HG03457 (cell line): Measurements from ENCODE around the gene DSTN.

ENCODE experiments used
- ATAC-seq: cut with Tn5 transposase; IDR thresholded peaks from one replicate; pipeline ENCODE4 v1.9.1; 2021; ENCODE audit warnings: moderate number of reproducible peaks; ENCODE audit not compliant: unreplicated experiment

The DSTN gene

DNA sequence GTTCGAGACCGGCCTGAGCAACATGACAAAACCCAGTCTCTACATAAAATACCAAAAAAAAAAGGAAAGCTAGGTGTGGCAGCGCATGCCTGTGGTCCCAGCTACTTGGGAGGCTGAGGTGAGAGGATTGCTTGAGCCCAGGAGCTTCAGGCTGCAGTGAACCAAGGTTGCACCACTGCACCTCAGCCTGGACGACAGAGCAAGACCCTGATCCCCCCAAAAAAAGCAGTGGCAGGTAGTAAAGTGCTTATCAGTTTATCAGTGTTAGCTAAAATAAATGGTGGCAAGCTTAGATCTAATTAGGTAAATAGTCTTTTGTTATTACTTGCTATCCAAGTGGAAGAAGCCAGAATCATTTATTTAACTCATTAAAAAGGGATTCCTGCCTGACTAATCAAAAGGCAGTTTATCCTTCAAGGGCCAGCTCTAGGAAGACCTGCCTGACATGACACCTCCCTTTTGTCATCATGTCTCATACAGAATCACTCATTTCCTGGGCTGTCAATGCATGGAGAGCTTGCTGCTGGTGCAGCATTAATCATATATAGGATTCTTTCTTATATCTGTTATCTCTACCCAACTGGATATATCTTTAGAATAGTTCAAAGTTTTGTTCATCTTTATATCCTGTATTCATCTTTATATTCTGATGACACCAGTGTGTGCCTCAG, 9.6 kb downstream of the DSTN start:
- ATAC-seq, result no peak

DNA sequence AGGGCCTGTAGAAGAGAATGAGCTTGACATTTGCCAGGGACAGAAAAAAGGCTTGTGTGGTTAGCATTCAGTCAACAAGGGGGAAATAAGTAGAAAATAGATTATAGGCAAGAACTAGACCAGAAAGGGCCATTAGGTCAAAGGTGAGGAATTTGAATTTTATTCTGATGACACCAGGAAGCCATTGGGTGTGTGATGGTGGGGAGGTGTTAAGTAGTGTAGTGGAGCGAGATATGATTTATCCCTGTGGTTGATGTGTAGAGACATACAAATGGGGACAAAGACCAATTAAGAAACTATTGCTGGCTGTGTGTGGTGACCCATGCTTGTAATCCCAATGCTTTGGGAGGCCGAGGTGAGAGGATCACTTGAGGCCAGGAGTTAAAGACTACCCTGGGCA, 11.0 kb downstream of the DSTN start:
- no peak for ATAC-seq

- ATAC-seq, result no peak
Measured at GRCh38 chr20:17583126-17583525, 13.3 kb downstream of the DSTN start.

DNA sequence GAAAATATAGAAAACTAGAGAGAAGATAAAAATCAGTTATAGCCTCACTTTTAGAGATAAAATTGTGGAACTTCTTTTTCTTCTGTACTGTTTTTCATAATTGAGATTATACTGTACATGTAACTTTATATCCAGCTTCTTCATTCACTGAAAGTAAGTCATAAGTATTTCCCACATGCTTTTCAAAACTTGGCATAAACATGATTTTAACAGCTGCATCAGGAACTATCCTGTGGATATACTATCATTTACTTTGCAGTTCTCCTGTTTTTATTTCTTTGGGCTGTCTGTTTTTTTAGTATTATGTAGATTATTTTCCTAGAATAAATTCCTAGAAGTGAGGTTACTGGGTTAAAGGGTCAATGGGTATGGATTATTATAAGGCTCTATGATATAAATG, 14.8 kb downstream of the DSTN start:
- ATAC-seq, result no peak

GRCh38 chr20:17586250-17586649, 16.4 kb downstream of the DSTN start:
- ATAC-seq, result no peak

- no peak for ATAC-seq
Measured at GRCh38 chr20:17587148-17587547, 17.3 kb downstream of the DSTN start.

GRCh38 chr20:17587824-17588223, 17.9 kb downstream of the DSTN start:
- ATAC-seq, result no peak

GRCh38 chr20:17589161-17589834, 19.4 kb downstream of the DSTN start:
- ATAC-seq, result no peak

GRCh38 chr20:17590245-17590644, 20.4 kb downstream of the DSTN start:
- ATAC-seq, result no peak

GRCh38 chr20:17593902-17594301, 24.0 kb downstream of the DSTN start:
- ATAC-seq, result no peak

- ATAC-seq, result no peak
Measured at GRCh38 chr20:17594443-17594842, 24.6 kb downstream of the DSTN start.

DNA sequence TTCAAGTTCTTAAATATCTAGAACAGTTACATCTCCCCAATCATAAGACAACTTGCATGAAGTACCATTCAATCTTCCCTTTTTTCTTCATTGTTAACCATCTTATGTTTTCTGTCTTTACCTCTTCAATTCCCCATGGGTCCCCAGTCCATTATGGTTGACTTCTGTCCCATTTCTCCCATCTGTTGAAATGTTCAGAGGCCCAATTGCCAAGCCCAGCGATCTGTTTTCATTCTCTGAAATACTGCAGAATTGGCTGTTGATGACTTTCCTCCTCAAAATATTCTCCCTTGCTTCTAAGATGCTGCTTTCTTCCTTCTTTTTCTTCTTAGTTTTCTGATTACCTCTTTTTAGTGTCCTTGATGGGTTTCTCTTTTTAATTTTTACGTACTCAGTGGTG, 26.0 kb downstream of the DSTN start:
- ATAC-seq, result no peak

DNA sequence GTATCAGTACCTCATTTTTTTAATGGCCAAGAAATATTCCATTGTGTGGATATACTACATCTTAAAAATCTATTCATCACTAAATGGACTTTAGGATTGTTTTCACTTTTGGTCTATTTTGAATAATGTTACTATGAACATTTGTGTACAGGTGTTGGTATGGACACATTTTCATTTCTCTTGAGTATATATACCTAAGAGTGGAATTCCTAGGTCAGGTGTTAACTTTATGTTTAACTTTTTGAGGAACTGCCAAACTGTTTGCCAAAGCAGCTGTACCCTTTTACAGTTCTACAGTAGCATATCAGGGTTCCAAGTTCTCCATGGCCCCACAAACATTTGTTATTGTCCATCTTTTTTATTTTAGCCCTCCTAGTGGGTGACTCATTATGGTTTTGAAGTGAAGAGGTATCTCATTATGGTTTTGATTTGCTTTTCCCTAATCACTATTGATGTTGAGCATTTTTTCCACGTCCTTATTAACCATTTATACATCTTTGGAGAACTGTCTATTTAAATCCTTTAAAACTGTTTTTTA, 28.2 kb downstream of the DSTN start:
- ATAC-seq, result no peak

DNA sequence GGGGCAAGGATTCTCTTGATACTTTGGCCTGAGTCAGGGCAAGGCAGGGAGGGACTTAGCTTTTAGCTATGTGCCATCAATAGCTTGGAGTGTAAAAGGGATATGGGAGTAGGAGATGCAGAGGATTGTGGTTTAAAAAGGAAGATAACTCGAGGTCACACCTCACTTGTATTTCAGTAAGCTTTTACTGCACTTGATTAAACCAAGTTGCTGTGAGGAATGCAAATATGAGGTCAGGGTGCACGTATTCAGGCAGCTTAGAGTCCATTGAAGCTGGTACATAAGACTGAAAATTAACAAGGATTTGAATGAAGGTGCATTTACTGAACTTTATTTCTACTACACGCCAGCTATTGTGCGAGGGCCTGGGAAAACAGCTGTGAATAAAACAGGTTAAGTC, 32.1 kb downstream of the DSTN start:
- ATAC-seq, result no peak

GRCh38 chr20:17602493-17602892, 32.6 kb downstream of the DSTN start:
- ATAC-seq, result no peak

DNA sequence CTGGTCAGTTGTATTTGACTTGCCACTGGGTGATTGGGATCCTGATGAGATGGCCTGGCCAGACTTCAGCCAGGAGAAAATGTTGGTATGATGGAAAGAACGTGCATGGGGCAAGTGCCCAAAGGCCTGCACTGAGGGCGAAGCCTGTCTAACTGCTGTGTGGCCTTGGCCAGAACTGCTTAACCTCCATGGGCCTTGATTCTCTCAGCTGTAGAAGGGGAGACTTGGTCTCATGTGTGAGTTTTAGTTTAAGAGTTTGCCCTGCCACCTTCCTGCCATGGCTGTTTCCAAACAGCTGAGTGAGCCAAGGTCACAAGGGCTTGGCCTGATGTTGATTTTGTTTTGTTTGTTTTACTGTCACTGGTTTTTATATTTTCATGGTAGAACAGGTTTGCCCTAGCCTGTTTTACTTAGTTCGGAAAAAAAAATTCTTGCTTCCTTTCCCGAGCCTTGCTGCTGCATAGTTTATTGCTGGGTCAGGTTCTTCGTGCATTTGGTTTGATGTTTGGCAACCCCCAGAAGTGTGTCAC, 35.3 kb downstream of the DSTN start:
- no peak for ATAC-seq

GRCh38 chr20:17606001-17606400, 36.1 kb downstream of the DSTN start:
- no peak for ATAC-seq

- ATAC-seq, result no peak
Measured at GRCh38 chr20:17608701-17609497, 39.0 kb downstream of the DSTN start.

GRCh38 chr20:17609811-17610377, 40.0 kb downstream of the DSTN start:
- ATAC-seq, result no peak

GRCh38 chr20:17610566-17611289, 40.9 kb downstream of the DSTN start:
- no peak for ATAC-seq

DNA sequence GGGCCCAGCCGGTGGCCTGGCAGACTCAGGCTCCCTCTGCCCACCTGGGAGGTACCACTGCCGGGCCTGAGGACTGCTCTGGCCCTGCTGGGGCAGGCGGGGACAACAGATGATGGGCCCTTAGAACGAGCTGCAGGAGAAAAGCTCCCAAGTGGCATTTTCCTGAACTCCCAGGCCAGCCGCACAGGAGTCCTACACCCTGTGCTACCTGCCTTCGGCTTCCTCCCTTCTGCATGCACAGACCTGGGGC, 41.3 kb downstream of the DSTN start:
- no peak for ATAC-seq
